Ectodermal cell (in vitro differentiated cells): ENCODE results near the gene MUC15.

Source experiments
- H3K27ac ChIP-seq: 2 replicates; pipeline ENCODE4 v1.7.0; 2013; ENCODE audit warnings: mild to moderate bottlenecking, low read depth, low read length; ENCODE audit not compliant: insufficient read depth, poor library complexity, severe bottlenecking
- H3K27me3 ChIP-seq: 2 replicates; pipeline ENCODE4 v1.7.0; 2013; ENCODE audit warnings: mild to moderate bottlenecking, low read length; ENCODE audit not compliant: insufficient read depth, control insufficient read depth, poor library complexity, severe bottlenecking
- H3K36me3 ChIP-seq: one replicate; pipeline ENCODE4 v1.7.0; 2013; ENCODE audit warnings: low read length; ENCODE audit not compliant: control insufficient read depth, insufficient read depth
- H3K4me1 ChIP-seq: one replicate; pipeline ENCODE4 v1.7.0; 2013; ENCODE audit warnings: low read length; ENCODE audit not compliant: control insufficient read depth, insufficient read depth
- H3K4me3 ChIP-seq: 2 replicates; pipeline ENCODE4 v1.7.0; 2013; ENCODE audit warnings: low read depth, low read length, control low read depth; ENCODE audit not compliant: insufficient read depth
- H3K9me3 ChIP-seq: 2 replicates; pipeline ENCODE4 v1.7.0; 2013; ENCODE audit warnings: mild to moderate bottlenecking, low read length, moderate library complexity; ENCODE audit not compliant: control insufficient read depth
- WGBS, 2 experiments: methylation state at CpG; one replicate each; pipeline ENCODE4 v1.1.7; 2013; ENCODE audit warnings: missing lambda C conversion rate in 2 of 2; 5-methylcytosine and 5-hydroxymethylcytosine counted together

Gene MUC15

GRCh38 chr11:26510164-26510563 lies 61.9 kb downstream of the MUC15 start:
- no peaks in the 10 kb centered on the region for H3K27me3 ChIP-seq
- no peaks in the 10 kb centered on the region for H3K9me3 ChIP-seq
- no peaks in the 10 kb centered on the region for H3K36me3 ChIP-seq
- H3K27ac ChIP-seq, result no peak overlapping the region
- 100% methylated on average over 2 of the region's 2 CpGs; no CpG with 5 or more reads in 1 of the 2 experiments for WGBS, 2 experiments
- H3K4me3 ChIP-seq, result no peak overlapping the region
- H3K4me1 ChIP-seq, result no peaks in the 10 kb centered on the region
